ENCODE data around the gene GCFC2. TPM values are rescaled to one million over a fixed set of nuclear protein-coding genes. Genes with fewer than 3 reads are reported as not detected.

GCFC2 gene
- total and polyA plus RNA-seq, 4 donors = 10.4 to 28.2 (median 17.2) TPM

DNA sequence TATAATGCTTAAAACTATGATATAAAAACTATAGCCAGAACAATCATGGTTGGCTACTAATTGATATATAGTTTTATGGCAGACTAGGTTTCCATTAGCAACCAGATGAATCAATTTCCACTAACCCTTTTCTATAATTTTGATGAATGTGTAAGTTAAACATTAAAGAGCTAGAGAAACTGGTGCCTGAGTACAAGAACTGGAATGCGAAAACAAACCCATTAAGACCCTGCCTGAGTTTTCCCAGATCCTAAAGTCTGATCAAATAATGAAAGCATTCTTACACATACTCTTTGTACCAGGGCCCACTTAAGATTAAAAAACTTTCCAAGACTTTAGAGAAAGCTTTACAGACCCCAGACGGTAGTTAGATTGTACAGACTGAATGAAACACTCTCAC is 42.8 kb downstream of the GCFC2 start:
- H3K36me3 ChIP-seq (ENCODE audit: control insufficient read depth in 4 of 4, insufficient read depth in 3 of 4, low read depth in 1 of 4, low read length in 3 of 4) = peaks cover 1 to 42% (median 33%) of the 10 kb centered on the region in 4 donors
- 93% methylated on average over 2 of the region's 2 CpGs for WGBS
- H3K9me3 ChIP-seq (ENCODE audit: control insufficient read depth in 4 of 4, low read length in 3 of 4) = no peaks in the 10 kb centered on the region
- no peak for DNase-seq (ENCODE audit: low spot score)
- no peak overlapping the region for H3K9ac ChIP-seq (ENCODE audit: low read depth in 1 of 2, low read length in 2 of 2)
- no peak overlapping the region for H3K27ac ChIP-seq (ENCODE audit: low read depth in 1 of 2, low read length in 2 of 2)
- H3K27me3 ChIP-seq (ENCODE audit: control insufficient read depth in 4 of 4, insufficient read depth in 4 of 4, low read length in 3 of 4) = no peaks in the 10 kb centered on the region
- no peak for TF ChIP-seq HNF4G (IDR thresholded peaks at IDR 0.05)
- TF ChIP-seq, protein P1, sequence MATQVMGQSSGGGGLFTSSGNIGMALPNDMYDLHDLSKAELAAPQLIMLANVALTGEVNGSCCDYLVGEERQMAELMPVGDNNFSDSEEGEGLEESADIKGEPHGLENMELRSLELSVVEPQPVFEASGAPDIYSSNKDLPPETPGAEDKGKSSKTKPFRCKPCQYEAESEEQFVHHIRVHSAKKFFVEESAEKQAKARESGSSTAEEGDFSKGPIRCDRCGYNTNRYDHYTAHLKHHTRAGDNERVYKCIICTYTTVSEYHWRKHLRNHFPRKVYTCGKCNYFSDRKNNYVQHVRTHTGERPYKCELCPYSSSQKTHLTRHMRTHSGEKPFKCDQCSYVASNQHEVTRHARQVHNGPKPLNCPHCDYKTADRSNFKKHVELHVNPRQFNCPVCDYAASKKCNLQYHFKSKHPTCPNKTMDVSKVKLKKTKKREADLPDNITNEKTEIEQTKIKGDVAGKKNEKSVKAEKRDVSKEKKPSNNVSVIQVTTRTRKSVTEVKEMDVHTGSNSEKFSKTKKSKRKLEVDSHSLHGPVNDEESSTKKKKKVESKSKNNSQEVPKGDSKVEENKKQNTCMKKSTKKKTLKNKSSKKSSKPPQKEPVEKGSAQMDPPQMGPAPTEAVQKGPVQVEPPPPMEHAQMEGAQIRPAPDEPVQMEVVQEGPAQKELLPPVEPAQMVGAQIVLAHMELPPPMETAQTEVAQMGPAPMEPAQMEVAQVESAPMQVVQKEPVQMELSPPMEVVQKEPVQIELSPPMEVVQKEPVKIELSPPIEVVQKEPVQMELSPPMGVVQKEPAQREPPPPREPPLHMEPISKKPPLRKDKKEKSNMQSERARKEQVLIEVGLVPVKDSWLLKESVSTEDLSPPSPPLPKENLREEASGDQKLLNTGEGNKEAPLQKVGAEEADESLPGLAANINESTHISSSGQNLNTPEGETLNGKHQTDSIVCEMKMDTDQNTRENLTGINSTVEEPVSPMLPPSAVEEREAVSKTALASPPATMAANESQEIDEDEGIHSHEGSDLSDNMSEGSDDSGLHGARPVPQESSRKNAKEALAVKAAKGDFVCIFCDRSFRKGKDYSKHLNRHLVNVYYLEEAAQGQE (IDR thresholded peaks at IDR 0.05) = no peak
- TF ChIP-seq, protein P2, sequence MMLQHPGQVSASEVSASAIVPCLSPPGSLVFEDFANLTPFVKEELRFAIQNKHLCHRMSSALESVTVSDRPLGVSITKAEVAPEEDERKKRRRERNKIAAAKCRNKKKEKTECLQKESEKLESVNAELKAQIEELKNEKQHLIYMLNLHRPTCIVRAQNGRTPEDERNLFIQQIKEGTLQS (IDR thresholded peaks at IDR 0.05) = no peak
- no peak overlapping the region for H3K4me3 ChIP-seq (ENCODE audit: low read depth in 1 of 3, low read length in 3 of 3)
- no peaks in the 10 kb centered on the region for H3K4me1 ChIP-seq (ENCODE audit: control insufficient read depth in 4 of 4, insufficient read depth in 4 of 4, low read length in 3 of 4)

- 87% methylated on average over 6 of the region's 6 CpGs for WGBS
- Histone ChIP-seq H3K27ac (ENCODE audit: low read depth in 1 of 2, low read length in 2 of 2) (no peak overlapping the region), H3K4me3 (ENCODE audit: low read depth in 1 of 3, low read length in 3 of 3) (no peak overlapping the region), H3K36me3 (ENCODE audit: control insufficient read depth in 4 of 4, insufficient read depth in 3 of 4, low read depth in 1 of 4, low read length in 3 of 4) (peaks cover 1 to 44% (median 30%) of the 10 kb centered on the region in 4 donors), H3K4me1 (ENCODE audit: control insufficient read depth in 4 of 4, insufficient read depth in 4 of 4, low read length in 3 of 4) (no peaks in the 10 kb centered on the region), H3K27me3 (ENCODE audit: control insufficient read depth in 4 of 4, insufficient read depth in 4 of 4, low read length in 3 of 4) (no peaks in the 10 kb centered on the region), H3K9me3 (ENCODE audit: control insufficient read depth in 4 of 4, low read length in 3 of 4) (no peaks in the 10 kb centered on the region), H3K9ac (ENCODE audit: low read depth in 1 of 2, low read length in 2 of 2) (no peak overlapping the region)
- DNase-seq (ENCODE audit: low spot score) = no peak
- TF ChIP-seq FOXA2 (IDR thresholded peaks at IDR 0.05) (no peak), RAD21 (IDR thresholded peaks at IDR 0.05) (no peak), GABPA (IDR thresholded peaks at IDR 0.05 in 1 of 2, conservative IDR thresholded peaks at IDR 0.05 in 1 of 2) (no peak), RXRA (IDR thresholded peaks at IDR 0.05) (no peak), EGR1 (IDR thresholded peaks at IDR 0.05; ENCODE audit: low read depth in 2 of 2) (no peak), CTCF (IDR thresholded peaks at IDR 0.05; ENCODE audit: low read depth, low read length, missing input control) (no peak), HNF4A (conservative IDR thresholded peaks at IDR 0.05) (no peak), HNF4G (IDR thresholded peaks at IDR 0.05) (no peak), JUND (IDR thresholded peaks at IDR 0.05) (no peak), NR2F2 (IDR thresholded peaks at IDR 0.05) (no peak), SP1 (IDR thresholded peaks at IDR 0.05) (no peak), TAF1 (conservative IDR thresholded peaks at IDR 0.05) (no peak), FOXA1 (IDR thresholded peaks at IDR 0.05) (no peak)
- TF ChIP-seq, protein P1 (IDR thresholded peaks at IDR 0.05) = no peak
- TF ChIP-seq, protein P2 (IDR thresholded peaks at IDR 0.05) = no peak
- TF ChIP-seq, protein P3, sequence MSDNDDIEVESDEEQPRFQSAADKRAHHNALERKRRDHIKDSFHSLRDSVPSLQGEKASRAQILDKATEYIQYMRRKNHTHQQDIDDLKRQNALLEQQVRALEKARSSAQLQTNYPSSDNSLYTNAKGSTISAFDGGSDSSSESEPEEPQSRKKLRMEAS (IDR thresholded peaks at IDR 0.05) = no peak
Measured at GRCh38 chr2:75666911-75667310, 43.8 kb downstream of the GCFC2 start.

Measured in liver (tissue), 9 donors.